K562 (cell line): ENCODE results near the gene MOAP1. TPM values are rescaled to one million over a fixed set of nuclear protein-coding genes. Genes with fewer than 3 reads are reported as not detected.

ENCODE experiments used
- ZKSCAN8 ChIP-seq: fragments of 200-800 bp; sonication (Bioruptor generic); IDR thresholded peaks from 2 replicates; pipeline ENCODE4 v1.6.1; 2016; ENCODE audit warnings: missing genetic modification characterization, missing compliant biosample characterization
- ZNF407 ChIP-seq: fragments of 450-650 bp; IDR thresholded peaks from 2 replicates; pipeline ENCODE4 v1.6.1; 2016; ENCODE audit warnings: low read depth
- polyA plus RNA-seq, 8 experiments: library from polyadenylated mRNA; depleted of rRNA in 4 of 8; stranded (reverse) in 5 of 8; unstranded in 3 of 8; fragments of >200 nt; fragmentation: Nextera tagmentation in 2 of 8; fragmentation: Illumina TruSeq in 1 of 8; extraction: Ambion mirVana in 2 of 8; extraction: Trizol in 1 of 8; gene quantifications; 2 replicates each; pipeline versions ENCODE4 v1.2.1 to v1.2.3, GENCODE V29; 2011 to 2014; ENCODE audit warnings: inconsistent platforms in 1 of 8, missing spikeins in 1 of 8
- total RNA-seq, 7 experiments: library from RNA; depleted of rRNA in 6 of 7; stranded (reverse); fragments of >200 nt in 6 of 7; fragmentation: Illumina TruSeq in 2 of 7; extraction: Trizol in 2 of 7; gene quantifications; 2 replicates each; pipeline versions ENCODE4 v1.2.1 to v1.2.3, GENCODE V29; 2011 to 2021; ENCODE audit warnings: low replicate concordance in 1 of 7

The MOAP1 gene
- total and polyA plus RNA-seq, 9 of the 15 experiments (the other 6 are each of a cell fraction or from before 2014, with no cell fraction given) = 1.5 to 14.4 (median 6.0) TPM

- TF ChIP-seq ZKSCAN8 (CRISPR knock-in tag) = no peak
- TF ChIP-seq ZNF407 = no peak
Observed at GRCh38 chr14:93156693-93157369, 27.9 kb downstream of the MOAP1 start (continued).
